GM18511 (cell line): ENCODE results near the gene FAM199X.
"Not testable (repeated sequence)": the region's sequence is repeated elsewhere in the genome, so short reads cannot be mapped to it uniquely, and the experiment has no call there.

ENCODE experiments used
- ATAC-seq: cut with Tn5 transposase; IDR thresholded peaks from one replicate; pipeline ENCODE4 v1.9.1; 2021; ENCODE audit warnings: mild to moderate bottlenecking, moderate library complexity; ENCODE audit not compliant: unreplicated experiment

Gene FAM199X

GRCh38 chrX:104187931-104188330 is 21.7 kb downstream of the FAM199X start:
- no peak for ATAC-seq

- no peak for ATAC-seq
These were observed 23.6 kb downstream of the FAM199X start for GRCh38 chrX:104189837-104190236.

GRCh38 chrX:104193485-104193884 is 27.2 kb downstream of the FAM199X start:
- ATAC-seq = no peak

GRCh38 chrX:104195013-104195412 is 28.8 kb downstream of the FAM199X start:
- ATAC-seq = peak; percentile 33

GRCh38 chrX:104195489-104196084 is 29.3 kb downstream of the FAM199X start:
- peak; percentile 83 for ATAC-seq

GRCh38 chrX:104205548-104205947 is 39.3 kb downstream of the FAM199X start:
- no peak for ATAC-seq

GRCh38 chrX:104211187-104211586 is 44.9 kb downstream of the FAM199X start:
- no peak for ATAC-seq

- not testable (repeated sequence) for ATAC-seq
These were observed 63.8 kb downstream of the FAM199X start for GRCh38 chrX:104230060-104230459.
